ENCODE measurements around the gene TBX1. TPM values are rescaled to one million over a fixed set of nuclear protein-coding genes. Genes with fewer than 3 reads are reported as not detected.
A peak's percentile ranks its signal among the peaks of the same experiment; 100 is the strongest.

TBX1 gene
- total RNA-seq, 4 donors from 2014 or later = 1.4 to 2.5 (median 1.8) TPM

GRCh38 chr22:19751497-19752245 lies 8.9 kb upstream of the TBX1 start:
- TF ChIP-seq EP300 (IDR thresholded peaks at IDR 0.05) (no peak), POLR2AphosphoS5 (IDR thresholded peaks at IDR 0.05) (no peak), CTCF (IDR thresholded peaks at IDR 0.05) (no peak), POLR2A (IDR thresholded peaks at IDR 0.05; ENCODE audit: low read depth) (no peak)
- Histone ChIP-seq H3K4me3 (no peak overlapping the region), H3K27ac (replicated peaks in 1 of 4) (no peak overlapping the region), H3K36me3 (no peaks in the 10 kb centered on the region), H3K9me3 (no peaks in the 10 kb centered on the region), H3K4me1 (peaks cover 6 to 21% (median 20%) of the 10 kb centered on the region in 4 donors), H3K27me3 (peaks cover 6 to 76% (median 27%) of the 10 kb centered on the region in 4 donors)
- WGBS = 92% methylated on average over 10 of the region's 14 CpGs
- intact Hi-C loops (cut with DNase I) = no loop called here
- DNase-seq (ENCODE audit: extremely low spot score) = no peak

GRCh38 chr22:19753090-19753842 lies 7.3 kb upstream of the TBX1 start:
- H3K27me3 ChIP-seq = peaks cover 6 to 91% (median 34%) of the 10 kb centered on the region in 4 donors
- WGBS = 88% methylated on average over 8 of the region's 10 CpGs
- no peak overlapping the region for H3K4me3 ChIP-seq
- no peak for DNase-seq (ENCODE audit: extremely low spot score)
- no peaks in the 10 kb centered on the region for H3K36me3 ChIP-seq
- peaks cover 6 to 29% (median 28%) of the 10 kb centered on the region in 4 donors for H3K4me1 ChIP-seq
- TF ChIP-seq POLR2AphosphoS5 (IDR thresholded peaks at IDR 0.05) (no peak), POLR2A (IDR thresholded peaks at IDR 0.05; ENCODE audit: low read depth) (no peak), CTCF (IDR thresholded peaks at IDR 0.05) (no peak), EP300 (IDR thresholded peaks at IDR 0.05) (no peak)
- no peaks in the 10 kb centered on the region for H3K9me3 ChIP-seq
- no peak overlapping the region for H3K27ac ChIP-seq (replicated peaks in 1 of 4)
- intact Hi-C loops (cut with DNase I) = no loop called here

GRCh38 chr22:19753996-19754700 lies 6.4 kb upstream of the TBX1 start:
- Histone ChIP-seq H3K4me3 (no peak overlapping the region), H3K9me3 (no peaks in the 10 kb centered on the region), H3K36me3 (no peaks in the 10 kb centered on the region), H3K27me3 (peaks cover 6 to 100% (median 43%) of the 10 kb centered on the region in 4 donors), H3K4me1 (peaks cover 6 to 35% (median 33%) of the 10 kb centered on the region in 4 donors), H3K27ac (replicated peaks in 1 of 4) (no peak overlapping the region)
- 64% methylated on average over 12 of the region's 14 CpGs for WGBS
- no peak for TF ChIP-seq POLR2A (IDR thresholded peaks at IDR 0.05; ENCODE audit: low read depth)
- no peak for DNase-seq (ENCODE audit: extremely low spot score)
- intact Hi-C loops (cut with DNase I) = no loop called here

- Histone ChIP-seq H3K27ac (replicated peaks in 1 of 4) (no peak overlapping the region), H3K9me3 (no peaks in the 10 kb centered on the region), H3K4me3 (peak overlapping the region in 1 of 4 donors; percentile 12), H3K27me3 (peaks cover 6 to 100% (median 49%) of the 10 kb centered on the region in 4 donors), H3K4me1 (peaks cover 6 to 41% (median 38%) of the 10 kb centered on the region in 4 donors), H3K36me3 (no peaks in the 10 kb centered on the region)
- 24% methylated on average over 3 of the region's 14 CpGs for WGBS
- DNase-seq (ENCODE audit: extremely low spot score) = no peak
- no peak for TF ChIP-seq EP300 (IDR thresholded peaks at IDR 0.05)
- no peak for TF ChIP-seq CTCF (IDR thresholded peaks at IDR 0.05)
- intact Hi-C loops (cut with DNase I) = no loop called here
These were observed 5.9 kb upstream of the TBX1 start for GRCh38 chr22:19754701-19755144.
